Loucy (cell line): ENCODE data around the gene ROGDI.

Experiments used
- H2AFZ ChIP-seq: fragments of 200-600 bp; sonication (generic); 2 replicates; pipeline ENCODE4 v1.6.0; 2016; ENCODE audit warnings: antibody characterized with exemption, mild to moderate bottlenecking, low read length, moderate library complexity
- H3F3A ChIP-seq: fragments of 200-600 bp; 2 replicates; pipeline ENCODE4 v1.6.0; 2016; ENCODE audit warnings: antibody characterized with exemption, low read depth, mild to moderate bottlenecking
- H3K27me3 ChIP-seq: fragments of 200-600 bp; sonication (generic); 2 replicates; pipeline ENCODE4 v1.6.1; 2014; ENCODE audit warnings: low read length, mild to moderate bottlenecking; ENCODE audit not compliant: insufficient read depth, poor library complexity, severe bottlenecking
- H3K36me3 ChIP-seq: fragments of 200-600 bp; sonication (generic); 2 replicates; pipeline ENCODE4 v1.6.1; 2016; ENCODE audit warnings: low read length; ENCODE audit not compliant: insufficient read depth
- H3K4me1 ChIP-seq: fragments of 200-600 bp; sonication (generic); 2 replicates; pipeline ENCODE4 v1.5.1; 2014; ENCODE audit warnings: low read length, mild to moderate bottlenecking; ENCODE audit not compliant: insufficient read depth, poor library complexity, severe bottlenecking
- H3K4me2 ChIP-seq: fragments of 200-600 bp; sonication (generic); 2 replicates; pipeline ENCODE4 v1.6.0; 2014; ENCODE audit warnings: antibody characterized with exemption, low read length, low read depth, mild to moderate bottlenecking; ENCODE audit not compliant: poor library complexity, severe bottlenecking
- H3K4me3 ChIP-seq: fragments of 200-600 bp; sonication (generic); 2 replicates; pipeline ENCODE4 v1.5.1; 2014; ENCODE audit warnings: low read length, mild to moderate bottlenecking, mixed read lengths; ENCODE audit not compliant: poor library complexity, severe bottlenecking
- H3K79me2 ChIP-seq: fragments of 200-600 bp; sonication (generic); 2 replicates; pipeline ENCODE4 v1.6.1; 2014; ENCODE audit warnings: low read length; ENCODE audit not compliant: insufficient read depth
- H3K9ac ChIP-seq: fragments of 200-600 bp; sonication (generic); 2 replicates; pipeline ENCODE4 v1.6.0; 2014; ENCODE audit warnings: mild to moderate bottlenecking, low read depth, low read length, moderate library complexity; ENCODE audit not compliant: poor library complexity, severe bottlenecking
- H3K9me2 ChIP-seq: fragments of 200-600 bp; sonication (generic); replicated peaks from 2 replicates; pipeline ENCODE4 v1.6.1; 2016; ENCODE audit warnings: low read depth, low read length, mixed read lengths
- H3K9me3 ChIP-seq: fragments of 200-600 bp; sonication (generic); 2 replicates; pipeline ENCODE4 v1.6.1; 2014; ENCODE audit warnings: mild to moderate bottlenecking, antibody characterized with exemption, low read length, low read depth; ENCODE audit not compliant: insufficient read depth
- H4K20me1 ChIP-seq: fragments of 200-600 bp; sonication (generic); 2 replicates; pipeline ENCODE4 v1.6.0; 2014; ENCODE audit warnings: antibody characterized with exemption, low read length, mild to moderate bottlenecking; ENCODE audit not compliant: insufficient read depth, poor library complexity, severe bottlenecking
- EZH2phosphoT487 ChIP-seq: fragments of 200-600 bp; IDR thresholded peaks from 2 replicates; pipeline ENCODE4 v1.6.1; 2018; ENCODE audit warnings: antibody characterized with exemption, mild to moderate bottlenecking, moderate library complexity, borderline replicate concordance
- TF ChIP-seq, protein P1 (sequence below): fragments of 200-600 bp; sonication (generic); conservative IDR thresholded peaks from 2 replicates; pipeline ENCODE4 v1.5.1; 2014; ENCODE audit warnings: mild to moderate bottlenecking, antibody characterized with exemption, low read length

ROGDI gene

GRCh38 chr16:4768549-4769305 lies 33.7 kb downstream of the ROGDI start:
- Histone ChIP-seq H3K9me2 (no peaks in the 10 kb centered on the region), H3K79me2 (peaks cover 14% of the 10 kb centered on the region), H3K36me3 (no peaks in the 10 kb centered on the region)

DNA sequence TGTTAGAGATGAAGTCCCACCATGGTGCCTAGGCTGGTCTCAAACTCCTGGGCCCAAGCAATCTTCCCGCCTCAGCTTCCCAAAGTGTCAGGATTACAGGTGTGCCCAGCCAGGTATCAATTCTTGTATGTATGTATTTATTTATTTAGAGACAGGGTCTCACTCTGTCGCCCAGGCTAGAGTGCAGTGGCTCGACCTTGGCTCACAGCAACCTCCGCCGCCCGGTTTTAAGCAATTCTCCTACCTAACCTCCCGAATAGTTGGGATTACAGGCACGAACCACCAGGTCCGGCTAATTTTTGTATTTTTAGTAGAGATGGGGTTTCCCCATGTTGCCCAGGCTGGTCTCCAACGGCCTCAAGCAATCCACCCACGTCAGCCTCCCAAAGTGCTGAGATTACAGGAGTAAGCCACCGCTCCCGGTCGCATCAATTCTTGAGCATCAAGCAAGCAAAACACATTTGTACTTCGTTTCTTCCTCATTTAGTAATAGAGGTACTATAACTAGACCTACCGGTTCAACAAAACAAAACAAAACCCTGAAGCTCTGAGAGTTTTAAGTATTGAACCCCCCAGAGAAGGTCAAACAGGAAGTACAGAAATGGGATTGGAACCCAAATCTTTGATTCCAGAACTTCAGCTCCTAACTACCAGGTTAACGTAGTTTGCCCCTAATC lies 34.4 kb downstream of the ROGDI start:
- Histone ChIP-seq H3K9me3 (no peaks in the 10 kb centered on the region), H3K79me2 (peaks cover 14% of the 10 kb centered on the region), H4K20me1 (no peaks in the 10 kb centered on the region), H2AFZ (0 out of 2 replicates have a peak overlapping the region, but pooled peaks have one; percentile 36), H3K36me3 (no peaks in the 10 kb centered on the region), H3K9me2 (no peaks in the 10 kb centered on the region), H3K27me3 (no peaks in the 10 kb centered on the region), H3K9ac (no peak overlapping the region), H3K4me2 (peak overlapping the region; percentile 16), H3K4me1 (no peaks in the 10 kb centered on the region), H3K4me3 (peak overlapping the region; percentile 40), H3F3A (no peaks in the 10 kb centered on the region)
- TF ChIP-seq, protein P1, sequence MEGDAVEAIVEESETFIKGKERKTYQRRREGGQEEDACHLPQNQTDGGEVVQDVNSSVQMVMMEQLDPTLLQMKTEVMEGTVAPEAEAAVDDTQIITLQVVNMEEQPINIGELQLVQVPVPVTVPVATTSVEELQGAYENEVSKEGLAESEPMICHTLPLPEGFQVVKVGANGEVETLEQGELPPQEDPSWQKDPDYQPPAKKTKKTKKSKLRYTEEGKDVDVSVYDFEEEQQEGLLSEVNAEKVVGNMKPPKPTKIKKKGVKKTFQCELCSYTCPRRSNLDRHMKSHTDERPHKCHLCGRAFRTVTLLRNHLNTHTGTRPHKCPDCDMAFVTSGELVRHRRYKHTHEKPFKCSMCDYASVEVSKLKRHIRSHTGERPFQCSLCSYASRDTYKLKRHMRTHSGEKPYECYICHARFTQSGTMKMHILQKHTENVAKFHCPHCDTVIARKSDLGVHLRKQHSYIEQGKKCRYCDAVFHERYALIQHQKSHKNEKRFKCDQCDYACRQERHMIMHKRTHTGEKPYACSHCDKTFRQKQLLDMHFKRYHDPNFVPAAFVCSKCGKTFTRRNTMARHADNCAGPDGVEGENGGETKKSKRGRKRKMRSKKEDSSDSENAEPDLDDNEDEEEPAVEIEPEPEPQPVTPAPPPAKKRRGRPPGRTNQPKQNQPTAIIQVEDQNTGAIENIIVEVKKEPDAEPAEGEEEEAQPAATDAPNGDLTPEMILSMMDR, result no peak
- TF ChIP-seq EZH2phosphoT487, result no peak

More at GRCh38 chr16:4768549-4769305, 33.7 kb downstream of the ROGDI start:
- H3K4me2 ChIP-seq, result peak overlapping the region; percentile 16
- no peak overlapping the region for H3K9ac ChIP-seq
- no peaks in the 10 kb centered on the region for H3K9me3 ChIP-seq
- H3K27me3 ChIP-seq, result no peaks in the 10 kb centered on the region
- H3K4me1 ChIP-seq, result no peaks in the 10 kb centered on the region
- TF ChIP-seq, protein P1, result no peak
- TF ChIP-seq EZH2phosphoT487, result no peak
- no peaks in the 10 kb centered on the region for H4K20me1 ChIP-seq
- peak overlapping the region; percentile 40 for H3K4me3 ChIP-seq
- no peaks in the 10 kb centered on the region for H3F3A ChIP-seq
- 0 out of 2 replicates have a peak overlapping the region, but pooled peaks have one; percentile 36 for H2AFZ ChIP-seq

GRCh38 chr16:4766875-4767628 lies 35.4 kb downstream of the ROGDI start, which contains the start of gene ZNF500:
TSS of gene ZNF500 (minus strand) at chr16:4767162. CDS start at chr16:4765978, 1,184 bp downstream.
- H3K4me1 ChIP-seq, result no peaks in the 10 kb centered on the region
- H3K9ac ChIP-seq, result peak within 1 kb of the TSS; percentile 83
- TF ChIP-seq EZH2phosphoT487, result no peak
- TF ChIP-seq, protein P1, result no peak
- H2AFZ ChIP-seq, result peak within 1 kb of the TSS; percentile 86
- H3F3A ChIP-seq, result no peaks in the 10 kb centered on the region
- H3K9me2 ChIP-seq, result no peaks in the 10 kb centered on the region
- no peaks in the 10 kb centered on the region for H3K9me3 ChIP-seq
- no peaks in the 10 kb centered on the region for H4K20me1 ChIP-seq
- H3K4me3 ChIP-seq, result peak within 1 kb of the TSS; percentile 75
- H3K27me3 ChIP-seq, result no peaks in the 10 kb centered on the region
- H3K36me3 ChIP-seq, result no peaks in the 10 kb centered on the region
- peak within 1 kb of the TSS; percentile 80 for H3K4me2 ChIP-seq
- peaks cover 14% of the 10 kb centered on the region for H3K79me2 ChIP-seq
